Ovary (tissue), 9 donors: ENCODE data around the gene SIPA1L3. TPM values are rescaled to one million over a fixed set of nuclear protein-coding genes. Genes with fewer than 3 reads are reported as not detected.

Experiments
- DNase-seq, 5 donors: peaks; one replicate each; pipeline ENCODE4 v3.0.0-alpha.2; 2019 to 2020
- H3K27ac ChIP-seq, 2 donors: fragments of 200-600 bp; one replicate each; pipeline versions ENCODE4 v1.5.1 to v1.8.0; 2019 to 2022
- H3K27me3 ChIP-seq: fragments of 200-600 bp; one replicate; pipeline ENCODE4 v1.8.0; 2022
- H3K36me3 ChIP-seq: fragments of 200-600 bp; sonication (generic); one replicate; pipeline ENCODE4 v1.5.1; 2019
- H3K4me1 ChIP-seq: one replicate; pipeline ENCODE4 v1.8.1; 2013; ENCODE audit warnings: mild to moderate bottlenecking, moderate library complexity; ENCODE audit not compliant: insufficient read depth
- H3K4me3 ChIP-seq: fragments of 200-600 bp; sonication (generic); one replicate; pipeline ENCODE4 v1.5.1; 2017
- H3K9me3 ChIP-seq, 2 donors: fragments of 200-600 bp in 1 of 2; sonication (generic) in 1 of 2; one replicate each; pipeline versions ENCODE4 v1.5.1 to v1.8.1; 2013 to 2019; ENCODE audit warnings: mild to moderate bottlenecking in 1 of 2, moderate library complexity in 1 of 2
- CTCF ChIP-seq, 3 donors: fragments of 450-650 bp in 2 of 3; fragments of 200-600 bp in 1 of 3; IDR thresholded peaks; one replicate each; pipeline versions ENCODE4 v1.5.1 to v1.8.0; 2016 to 2022; ENCODE audit warnings: antibody characterized with exemption in 3 of 3, mild to moderate bottlenecking in 1 of 3
- EP300 ChIP-seq: sonication (generic); formaldehyde crosslinking; IDR thresholded peaks from one replicate; pipeline ENCODE4 v1.6.1; 2017; ENCODE audit warnings: antibody characterized with exemption
- POLR2A ChIP-seq: fragments of 450-650 bp; IDR thresholded peaks from one replicate; pipeline ENCODE4 v1.6.1; 2017; ENCODE audit warnings: antibody characterized with exemption, mild to moderate bottlenecking, moderate library complexity
- WGBS, 3 donors: extraction: QIAGEN DNeasy Blood & Tissue Kit in 1 of 3; methylation state at CpG; one replicate each; pipeline versions ENCODE4 v1.1.5 to v1.1.7; 2013 to 2017; 5-methylcytosine and 5-hydroxymethylcytosine counted together
- intact Hi-C, 4 donors: fragments of 100-400 bp; cut with DNase I; formaldehyde crosslinking; loops; one replicate each; pipeline versions ENCODE4 v1.11.0 to v1.15.1; 2022 to 2023
- polyA plus RNA-seq, 2 donors: library from polyadenylated mRNA; stranded (reverse); fragments of 200-250 nt in 1 of 2; fragments of 350-450 nt in 1 of 2; fragmentation: Illumina TruSeq in 1 of 2; extraction: RNeasy Lipid Tissue Mini Kit (QIAGEN cat#74804) in 1 of 2; gene quantifications; one replicate each; pipeline ENCODE4 v1.2.3, GENCODE V29; 2013 to 2014
- total RNA-seq, 7 donors: library from RNA; depleted of rRNA in 2 of 7; stranded (reverse); fragments of >200 nt in 2 of 7; fragmentation: NEBNext Ultra II Directional in 3 of 7; extraction: Animal tissue kit (Norgen Biotek cat#: 25700) in 3 of 7; gene quantifications; one replicate each; pipeline versions ENCODE4 v1.1.0 to v1.2.4, GENCODE V29; 2016 to 2023
- donor health status: DM: no; HTN: no; CAD: no; lungs with moderate emphysema.
- donor health status: DM: no; HTN: no; CAD: no.
- donor health status: Bipolar disorder and iron deficiency.
- donor health status: DM: yes; HTN: yes; CAD: no.
- donor health status: DM: no; HTN: no; CAD: no.
- donor health status: DM: yes; HTN: yes; CAD: no.

SIPA1L3 gene
- total and polyA plus RNA-seq, 9 donors = 4.5 to 27.9 (median 18.2) TPM

DNA sequence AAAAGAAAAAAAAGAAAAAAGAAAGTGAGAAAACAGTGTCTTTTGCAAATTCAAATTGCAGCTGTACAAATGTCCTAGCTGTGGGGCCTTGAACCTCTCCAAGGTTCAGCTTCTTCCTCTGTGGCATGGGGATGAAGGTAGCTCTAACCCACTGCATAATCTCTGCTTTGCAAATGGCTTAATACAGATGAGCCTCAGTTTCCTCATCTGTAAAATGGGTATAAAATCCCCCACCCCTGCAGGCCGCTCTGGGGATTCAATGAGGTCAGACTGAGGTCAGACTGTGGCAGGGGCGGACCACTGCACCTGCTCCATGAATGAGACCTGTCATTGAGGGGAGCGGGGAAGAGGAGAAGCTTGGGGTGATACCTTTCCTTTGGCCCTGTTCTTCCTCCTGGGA lies 311.2 kb downstream of the SIPA1L3 start:
- no peak for DNase-seq
- no peaks in the 10 kb centered on the region for H3K4me1 ChIP-seq
- intact Hi-C loops = loop anchor here in 1 of 4 donors (10.0 kb wide), 1 partner anchor 303 kb away; no protein-coding TSS in a partner anchor
- H3K36me3 ChIP-seq = no peaks in the 10 kb centered on the region
- no peak for TF ChIP-seq CTCF (IDR thresholded peaks at IDR 0.05)
- TF ChIP-seq POLR2A = no peak
- no peaks in the 10 kb centered on the region for H3K27me3 ChIP-seq
- no peak overlapping the region for H3K4me3 ChIP-seq
- no peak overlapping the region for H3K27ac ChIP-seq
- H3K9me3 ChIP-seq = no peaks in the 10 kb centered on the region
- 92 to 96% (median 96%) methylated on average over 3 of the region's 3 CpGs for WGBS, 3 donors

DNA sequence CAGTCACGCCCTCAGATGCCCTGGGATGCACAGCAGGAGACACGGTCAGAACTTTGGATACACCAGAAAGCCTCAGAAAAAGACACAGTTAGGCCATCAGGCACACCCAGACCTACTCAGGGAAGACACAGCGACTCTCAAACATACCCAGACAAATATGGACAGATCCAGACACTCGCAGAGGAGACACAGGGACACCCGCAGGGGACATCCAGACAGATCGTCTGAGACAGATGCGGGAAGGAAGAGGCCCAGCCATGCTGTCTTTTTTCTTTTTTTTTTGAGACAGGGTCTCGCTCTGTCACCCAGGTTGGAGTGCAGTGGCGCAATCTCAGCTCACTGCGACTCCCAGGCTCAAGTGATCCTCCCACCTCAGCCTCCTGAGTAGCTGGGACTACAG lies 312.2 kb downstream of the SIPA1L3 start:
- Histone ChIP-seq H3K4me1 (no peaks in the 10 kb centered on the region), H3K27me3 (no peaks in the 10 kb centered on the region), H3K4me3 (no peak overlapping the region), H3K27ac (no peak overlapping the region), H3K36me3 (no peaks in the 10 kb centered on the region), H3K9me3 (no peaks in the 10 kb centered on the region)
- TF ChIP-seq POLR2A = no peak
- no peak for TF ChIP-seq EP300
- no peak for TF ChIP-seq CTCF (IDR thresholded peaks at IDR 0.05)
- whole genome bisulfite sequencing, 3 donors = 90 to 96% (median 93%) methylated on average over 10 of the region's 10 CpGs
- intact Hi-C loops = loop anchor here in 1 of 4 donors (10.0 kb wide), 1 partner anchor 304 kb away; no protein-coding TSS in a partner anchor
- no peak for DNase-seq

- no peaks in the 10 kb centered on the region for H3K36me3 ChIP-seq
- intact Hi-C loops = loop anchor here in 2 of 4 donors (10.0 kb wide), 2 partner anchors 77 to 317 kb away; partner anchors contain the start of genes SIPA1L3 (in 2 of the 2) and WDR87 (in 2 of the 2)
- H3K4me1 ChIP-seq = no peaks in the 10 kb centered on the region
- 94 to 97% (median 95%) methylated on average over 6 of the region's 6 CpGs for WGBS, 3 donors
- no peaks in the 10 kb centered on the region for H3K9me3 ChIP-seq
- TF ChIP-seq CTCF (IDR thresholded peaks at IDR 0.05) (no peak), EP300 (no peak), POLR2A (no peak)
- no peak for DNase-seq
- no peak overlapping the region for H3K4me3 ChIP-seq
- H3K27me3 ChIP-seq = no peaks in the 10 kb centered on the region
- no peak overlapping the region for H3K27ac ChIP-seq
These were observed 314.4 kb downstream of the SIPA1L3 start for GRCh38 chr19:38221421-38221820.

GRCh38 chr19:38221919-38222830 lies 315.2 kb downstream of the SIPA1L3 start:
- no peaks in the 10 kb centered on the region for H3K4me1 ChIP-seq
- WGBS, 3 donors = 73 to 77% (median 73%) methylated on average over 62 to 64 of the region's 64 CpGs
- H3K9me3 ChIP-seq = no peaks in the 10 kb centered on the region
- no peak overlapping the region for H3K27ac ChIP-seq
- H3K4me3 ChIP-seq = no peak overlapping the region
- DNase-seq = no peak
- no peaks in the 10 kb centered on the region for H3K36me3 ChIP-seq
- H3K27me3 ChIP-seq = no peaks in the 10 kb centered on the region
- TF ChIP-seq EP300 (no peak), POLR2A (no peak), CTCF (IDR thresholded peaks at IDR 0.05) (no peak)
- intact Hi-C loops = loop anchor here in 2 of 4 donors (10.0 kb wide), 2 partner anchors 77 to 317 kb away; partner anchors contain the start of genes SIPA1L3 (in 2 of the 2) and WDR87 (in 2 of the 2)
